B cell (primary cell): ENCODE measurements around the gene PKD2L2.

ENCODE experiments used
- EZH2 ChIP-seq: IDR thresholded peaks from 2 replicates; pipeline ENCODE4 v1.6.1; 2012; ENCODE audit warnings: borderline replicate concordance, low read depth, mild to moderate bottlenecking, moderate library complexity, low read length; ENCODE audit not compliant: insufficient read depth, poor library complexity, severe bottlenecking
- TF ChIP-seq, protein P1 (sequence below): fragments of 200-600 bp; IDR thresholded peaks from one replicate; pipeline ENCODE4 v1.8.0; 2022; ENCODE audit warnings: antibody characterized with exemption, mild to moderate bottlenecking

DNA sequence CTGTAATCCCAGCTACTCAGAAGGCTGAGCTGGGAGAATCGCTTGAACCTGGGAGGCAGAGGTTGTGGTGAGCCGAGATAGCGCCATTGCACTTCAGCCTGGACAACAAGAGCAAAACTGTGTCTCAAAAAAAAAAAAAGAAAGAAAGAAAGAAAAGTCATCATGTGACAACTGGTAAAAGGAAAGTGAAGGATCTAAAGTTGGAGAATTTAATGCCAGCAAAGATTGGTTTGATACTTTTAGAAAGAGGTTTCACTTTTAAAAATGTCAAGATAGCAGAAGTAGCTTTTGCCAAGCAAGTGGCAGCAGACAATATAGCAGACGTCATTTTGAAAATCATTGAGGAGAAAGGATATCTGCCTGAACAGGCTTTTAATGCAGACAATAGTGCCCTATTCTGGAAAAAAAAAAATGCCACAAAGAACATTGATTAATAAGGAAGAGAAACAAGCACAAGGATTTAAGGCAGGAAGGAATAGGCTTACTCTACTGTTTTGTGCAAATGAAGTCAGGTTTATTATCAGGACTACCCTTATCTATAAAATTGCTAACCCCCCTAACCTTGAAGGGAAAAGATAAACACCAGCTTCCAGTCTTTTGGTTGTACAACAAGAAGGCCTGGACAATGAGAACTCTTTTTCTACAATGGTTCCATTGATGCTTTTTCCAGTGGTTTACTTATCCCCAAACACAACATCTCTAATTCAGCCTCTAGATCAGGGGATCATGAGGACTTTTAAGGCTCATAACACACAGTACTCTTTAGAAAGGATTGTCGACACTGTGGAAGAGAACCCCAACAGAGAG is 12.0 kb downstream of the PKD2L2 start:
- TF ChIP-seq, protein P1, sequence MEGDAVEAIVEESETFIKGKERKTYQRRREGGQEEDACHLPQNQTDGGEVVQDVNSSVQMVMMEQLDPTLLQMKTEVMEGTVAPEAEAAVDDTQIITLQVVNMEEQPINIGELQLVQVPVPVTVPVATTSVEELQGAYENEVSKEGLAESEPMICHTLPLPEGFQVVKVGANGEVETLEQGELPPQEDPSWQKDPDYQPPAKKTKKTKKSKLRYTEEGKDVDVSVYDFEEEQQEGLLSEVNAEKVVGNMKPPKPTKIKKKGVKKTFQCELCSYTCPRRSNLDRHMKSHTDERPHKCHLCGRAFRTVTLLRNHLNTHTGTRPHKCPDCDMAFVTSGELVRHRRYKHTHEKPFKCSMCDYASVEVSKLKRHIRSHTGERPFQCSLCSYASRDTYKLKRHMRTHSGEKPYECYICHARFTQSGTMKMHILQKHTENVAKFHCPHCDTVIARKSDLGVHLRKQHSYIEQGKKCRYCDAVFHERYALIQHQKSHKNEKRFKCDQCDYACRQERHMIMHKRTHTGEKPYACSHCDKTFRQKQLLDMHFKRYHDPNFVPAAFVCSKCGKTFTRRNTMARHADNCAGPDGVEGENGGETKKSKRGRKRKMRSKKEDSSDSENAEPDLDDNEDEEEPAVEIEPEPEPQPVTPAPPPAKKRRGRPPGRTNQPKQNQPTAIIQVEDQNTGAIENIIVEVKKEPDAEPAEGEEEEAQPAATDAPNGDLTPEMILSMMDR = no peak
- no peak for TF ChIP-seq EZH2
